A549 (cell line): Measurements from ENCODE around the gene PELI3. TPM values are rescaled to one million over a fixed set of nuclear protein-coding genes. Genes with fewer than 3 reads are reported as not detected.

Source experiments
- ATAC-seq, 2 experiments: fragments of 200-7000 bp in 1 of 2; fragments of >200 bp in 1 of 2; cut with Nextera tagmentation in 1 of 2; cut with Tn5 transposase in 1 of 2; 3 replicates each; pipeline versions ENCODE4 v1.8.0 to v1.9.1; 2018 to 2020; ENCODE audit warnings: mild to moderate bottlenecking in 1 of 2, moderate library complexity in 1 of 2
- CTCF ChIA-PET: fragments of 300-600 bp; sonication (Branson Sonifier 250); formaldehyde crosslinking; extraction: SDS; loops from one replicate; lab custom pipeline; 2021; ENCODE audit warnings: antibody characterized with exemption, inconsistent platforms; lab: Yijun Ruan, JAX
- POLR2A ChIA-PET: fragments of 350-600 bp; formaldehyde crosslinking; extraction: SDS; loops from one replicate; lab custom pipeline; 2021; ENCODE audit warnings: antibody characterized with exemption, inconsistent platforms; lab: Yijun Ruan, JAX
- DNase-seq, 2 experiments: peaks; one replicate each; pipeline versions ENCODE4 v3.0.0 to v3.0.0-alpha.2; 2011 to 2016; ENCODE audit warnings: low read depth in 1 of 2, low spot score in 1 of 2
- FAIRE-seq: peaks from 2 replicates; lab custom pipeline; 2011; peaks lifted over from hg19 to GRCh38; lab: Jason Lieb, UNC
- H3K27ac ChIP-seq, 2 experiments: fragments of >200 bp; sonication (Bioruptor Twin); formaldehyde crosslinking; 3 replicates each; pipeline ENCODE4 v1.5.1; 2016 to 2017
- H3K4me1 ChIP-seq: fragments of >200 bp; sonication (Bioruptor Twin); formaldehyde crosslinking; 3 replicates; pipeline ENCODE4 v1.6.1; 2016
- H3K4me2 ChIP-seq: fragments of >200 bp; sonication (Bioruptor Twin); formaldehyde crosslinking; 3 replicates; pipeline ENCODE4 v1.6.1; 2016
- H3K4me3 ChIP-seq: fragments of >200 bp; sonication (Bioruptor Twin); formaldehyde crosslinking; 3 replicates; pipeline ENCODE4 v1.5.1; 2016
- H3K9me3 ChIP-seq: fragments of >200 bp; sonication (Bioruptor Twin); formaldehyde crosslinking; 3 replicates; pipeline ENCODE4 v1.6.1; 2016
- BHLHE40 ChIP-seq: IDR thresholded peaks from 2 replicates; pipeline ENCODE4 v1.6.1; 2012; ENCODE audit warnings: low read depth, low read length, inconsistent platforms
- CEBPB ChIP-seq, 2 experiments: fragments of >200 bp in 1 of 2; sonication (Bioruptor Twin) in 1 of 2; formaldehyde crosslinking in 1 of 2; IDR thresholded peaks; 2 replicates each; pipeline ENCODE4 v1.6.1; 2012 to 2016
- EHF ChIP-seq: fragments of 250-450 bp; sonication (Bioruptor Pico); IDR thresholded peaks from 2 replicates; pipeline ENCODE4 v1.5.0; 2020; ENCODE audit warnings: mild to moderate bottlenecking
- EHMT2 ChIP-seq: fragments of 200-600 bp; sonication (generic); IDR thresholded peaks from 2 replicates; pipeline ENCODE4 v1.6.1; 2016; ENCODE audit warnings: antibody characterized with exemption, low read depth, mild to moderate bottlenecking, moderate library complexity
- EP300 ChIP-seq, 2 experiments: fragments of >200 bp; sonication (Bioruptor Twin); formaldehyde crosslinking; IDR thresholded peaks; 2 replicates in 1 of 2; 3 replicates in 1 of 2; pipeline ENCODE4 v1.6.1; 2016 to 2017
- FOSB ChIP-seq: fragments of 250-450 bp; sonication (Bioruptor Pico); IDR thresholded peaks from 2 replicates; pipeline ENCODE4 v1.5.0; 2020; ENCODE audit warnings: mild to moderate bottlenecking, moderate library complexity
- FOSL2 ChIP-seq, 2 experiments: fragments of 450-650 bp in 1 of 2; fragments of >200 bp in 1 of 2; sonication (Bioruptor Twin) in 1 of 2; formaldehyde crosslinking; IDR thresholded peaks; 2 replicates each; pipeline versions ENCODE4 v1.5.0 to v1.6.1; 2016 to 2020; ENCODE audit warnings: mild to moderate bottlenecking in 1 of 2, moderate library complexity in 1 of 2
- GATA3 ChIP-seq: IDR thresholded peaks from 2 replicates; pipeline ENCODE4 v1.6.1; 2012; ENCODE audit warnings: borderline replicate concordance
- HES2 ChIP-seq: fragments of >200 bp; sonication (Bioruptor Twin); formaldehyde crosslinking; IDR thresholded peaks from 2 replicates; pipeline ENCODE4 v1.6.1; 2016
- HMGXB4 ChIP-seq: fragments of 250-450 bp; sonication (Bioruptor Pico); IDR thresholded peaks from 2 replicates; pipeline ENCODE4 v1.5.0; 2021; ENCODE audit warnings: mild to moderate bottlenecking, moderate library complexity, borderline replicate concordance
- HOXA7 ChIP-seq: fragments of 250-450 bp; sonication (Bioruptor Pico); IDR thresholded peaks from 2 replicates; pipeline ENCODE4 v1.5.0; 2020; ENCODE audit warnings: mild to moderate bottlenecking, moderate library complexity
- HOXB13 ChIP-seq: fragments of 250-450 bp; sonication (Bioruptor Pico); IDR thresholded peaks from 2 replicates; pipeline ENCODE4 v1.5.0; 2020; ENCODE audit warnings: low read depth, mild to moderate bottlenecking, moderate library complexity
- JUNB ChIP-seq: fragments of >200 bp; sonication (Bioruptor Twin); formaldehyde crosslinking; IDR thresholded peaks from 2 replicates; pipeline ENCODE4 v1.6.1; 2016
- KDM5A ChIP-seq: fragments of 200-600 bp; sonication (generic); IDR thresholded peaks from 2 replicates; pipeline ENCODE4 v1.6.1; 2016; ENCODE audit warnings: antibody characterized with exemption, mild to moderate bottlenecking
- MAFK ChIP-seq: fragments of 450-650 bp; IDR thresholded peaks from 2 replicates; pipeline ENCODE4 v1.6.1; 2014; ENCODE audit not compliant: partially characterized antibody
- PBX3 ChIP-seq: IDR thresholded peaks from 2 replicates; pipeline ENCODE4 v1.6.1; 2012
- PHF8 ChIP-seq: fragments of 200-600 bp; sonication (generic); IDR thresholded peaks from 2 replicates; pipeline ENCODE4 v1.6.1; 2016; ENCODE audit warnings: low read depth, mild to moderate bottlenecking, antibody characterized with exemption, moderate library complexity, borderline replicate concordance
- POLR2AphosphoS2 ChIP-seq: conservative IDR thresholded peaks from 2 replicates; pipeline ENCODE4 v1.6.1; 2012; ENCODE audit warnings: low read length, improper control_type of control experiment, inconsistent platforms
- RARB ChIP-seq: fragments of 250-450 bp; sonication (Bioruptor Pico); IDR thresholded peaks from 2 replicates; pipeline ENCODE4 v1.8.0; 2021; ENCODE audit warnings: mild to moderate bottlenecking, moderate library complexity
- RCOR1 ChIP-seq: fragments of 150-350 bp; IDR thresholded peaks from 2 replicates; pipeline ENCODE4 v1.6.1; 2014; ENCODE audit warnings: antibody characterized with exemption, low read length, low read depth
- RNF2 ChIP-seq: fragments of 200-600 bp; sonication (generic); IDR thresholded peaks from 2 replicates; pipeline ENCODE4 v1.6.1; 2016; ENCODE audit warnings: low read depth, mild to moderate bottlenecking, antibody characterized with exemption, moderate library complexity, borderline replicate concordance
- SREBF2 ChIP-seq: fragments of 450-650 bp; IDR thresholded peaks from 2 replicates; pipeline ENCODE4 v1.6.1; 2014; ENCODE audit warnings: mild to moderate bottlenecking, moderate library complexity
- TFCP2L1 ChIP-seq: fragments of 250-450 bp; sonication (Bioruptor Pico); IDR thresholded peaks from 2 replicates; pipeline ENCODE4 v1.5.0; 2021; ENCODE audit warnings: mild to moderate bottlenecking
- USF2 ChIP-seq: fragments of 450-650 bp; IDR thresholded peaks from 2 replicates; pipeline ENCODE4 v1.6.1; 2014; ENCODE audit warnings: antibody characterized with exemption
- ZC3H11A ChIP-seq: fragments of 450-650 bp; IDR thresholded peaks from 2 replicates; pipeline ENCODE4 v1.6.1; 2014; ENCODE audit warnings: antibody characterized with exemption, mild to moderate bottlenecking
- ZFP36 ChIP-seq: fragments of 450-650 bp; IDR thresholded peaks from 2 replicates; pipeline ENCODE4 v1.6.1; 2014; ENCODE audit warnings: borderline replicate concordance; ENCODE audit not compliant: partially characterized antibody
- WGBS: methylation state at CpG from one replicate; pipeline ENCODE4 v1.1.6; 2017; ENCODE audit errors: missing lambda C conversion rate; 5-methylcytosine and 5-hydroxymethylcytosine counted together
- polyA plus RNA-seq, 4 experiments: library from polyadenylated mRNA; depleted of rRNA in 3 of 4; stranded (reverse); fragments of >200 nt; fragmentation: RNase III in 1 of 4; extraction: RNeasy Plus Mini Kit Qiagen cat#74134 plus additional on column Dnase treatment in 1 of 4; gene quantifications; 2 replicates in 3 of 4; 3 replicates in 1 of 4; pipeline ENCODE4 v1.2.3, GENCODE V29; 2011 to 2017

Gene PELI3
- polyA plus RNA-seq, 2 of the 4 experiments (the other 2 are of a cell fraction): 2.3 to 5.7 TPM

- Histone ChIP-seq H3K4me2 (peak overlapping the region; percentile 43), H3K27ac (peak overlapping the region; percentile 49 to 66), H3K4me3 (no peak overlapping the region), H3K4me1 (peaks cover 15% of the 10 kb centered on the region), H3K9me3 (no peaks in the 10 kb centered on the region)
- TF ChIP-seq ZFP36 (no peak), HES2 (peak; percentile 40; the same call in 1 of the 2 replicates), JUNB (peak; percentile 45; the same call in 1 of the 2 replicates), PHF8 (no peak), FOSL2 (IDR thresholded peaks at IDR 0.05) (peak; percentile 66; the same call in 1 of the 2 replicates), FOSL2 (CRISPR knock-in tag; IDR thresholded peaks at IDR 0.05) (peak; percentile 86), FOSB (CRISPR knock-in tag) (no peak), CEBPB (IDR thresholded peaks at IDR 0.05) (peak; percentile 47 to 70; a peak in 3 of 4 replicates), RNF2 (no peak), POLR2AphosphoS2 (no peak), SREBF2 (no peak), RARB (CRISPR knock-in tag) (no peak), BHLHE40 (no peak), HOXB13 (peak; percentile 23; the same call in 1 of the 2 replicates), TFCP2L1 (no peak), KDM5A (no peak), RCOR1 (no peak), EP300 (IDR thresholded peaks at IDR 0.05) (0 out of 5 replicates have a peak, but pooled peaks of 1 of the 2 experiments have one; percentile 22), USF2 (no peak)
- FAIRE-seq: no peak
- peak; percentile 48 to 60; a peak in 4 of 6 replicates for ATAC-seq
- 8% methylated on average over 4 of the region's 4 CpGs for WGBS
- peak; percentile 48 to 59 for DNase-seq
- POLR2A ChIA-PET: no interaction called here
- CTCF ChIA-PET: interaction anchor here (1.1 to 3.0 kb wide), 3 partner anchors 13 to 35 kb away, joined by 5 to 12 read pairs (median 7); no protein-coding TSS in a partner anchor
These were observed 23.1 kb upstream of the PELI3 start for GRCh38 chr11:66443602-66444001.

GRCh38 chr11:66447012-66447411 is 19.7 kb upstream of the PELI3 start:
- H3K4me3 ChIP-seq: no peak overlapping the region
- no peak for TF ChIP-seq GATA3
- TF ChIP-seq FOSB (CRISPR knock-in tag): no peak
- TF ChIP-seq EHMT2: no peak
- TF ChIP-seq USF2: no peak
- no peak for TF ChIP-seq EHF (CRISPR knock-in tag)
- no peak for TF ChIP-seq HMGXB4 (CRISPR knock-in tag)
- no peak for TF ChIP-seq ZC3H11A
- TF ChIP-seq BHLHE40: no peak
- no peak for TF ChIP-seq MAFK
- no peak for TF ChIP-seq HOXA7 (CRISPR knock-in tag)
- TF ChIP-seq PBX3: no peak
- TF ChIP-seq, all 56 proteins: peak for 0
- DNase-seq: no peak
- no peaks in the 10 kb centered on the region for H3K9me3 ChIP-seq
- peaks cover 15% of the 10 kb centered on the region for H3K4me1 ChIP-seq
- FAIRE-seq: no peak
- H3K27ac ChIP-seq: no peak overlapping the region
- no peak overlapping the region for H3K4me2 ChIP-seq
- ATAC-seq: no peak
- ChIA-PET POLR2A (no interaction called here), CTCF (interaction anchor here (1.5 to 4.2 kb wide), 2 partner anchors 8 to 12 kb away, joined by 3 to 21 read pairs; partner anchors contain the start of gene MRPL11)
